Body of pancreas (tissue), 4 donors: ENCODE measurements around the gene OR14K1. TPM values are rescaled to one million over a fixed set of nuclear protein-coding genes. Genes with fewer than 3 reads are reported as not detected.
"Not testable (repeated sequence)": the region's sequence is repeated elsewhere in the genome, so short reads cannot be mapped to it uniquely, and the experiment has no call there.

Source experiments
- ATAC-seq: fragments of 150-250 bp; one replicate; pipeline ENCODE4 v1.9.1; 2016
- DNase-seq, 4 donors: peaks; one replicate each; pipeline ENCODE4 v3.0.0-alpha.2; 2019
- H3K27ac ChIP-seq, 4 donors: fragments of 200-600 bp; sonication (generic); 1 replicate in 3 of 4; 2 replicates in 1 of 4; pipeline versions ENCODE4 v1.5.1 to v1.6.1; 2016 to 2019; ENCODE audit warnings: mild to moderate bottlenecking in 1 of 4, mixed read lengths in 1 of 4, moderate library complexity in 1 of 4
- H3K27me3 ChIP-seq, 2 donors: fragments of 200-600 bp; sonication (generic); one replicate each; pipeline ENCODE4 v1.6.0; 2016; ENCODE audit warnings: mild to moderate bottlenecking in 1 of 2
- H3K36me3 ChIP-seq, 2 donors: fragments of 200-600 bp; sonication (generic); replicated peaks in 1 of 2; 2 replicates each; pipeline ENCODE4 v1.5.1; 2016; ENCODE audit warnings: low read depth in 2 of 2; ENCODE audit not compliant: insufficient read depth in 1 of 2
- H3K4me1 ChIP-seq: fragments of 200-600 bp; sonication (generic); one replicate; pipeline ENCODE4 v1.6.0; 2016
- H3K4me3 ChIP-seq, 2 donors: fragments of 200-600 bp; sonication (generic); 1 replicate in 1 of 2; 2 replicates in 1 of 2; pipeline ENCODE4 v1.5.1; 2016 to 2019
- H3K9me3 ChIP-seq, 3 donors: fragments of 200-600 bp; sonication (generic); 1 replicate in 2 of 3; 2 replicates in 1 of 3; pipeline ENCODE4 v1.5.1; 2016
- CTCF ChIP-seq, 7 experiments: fragments of 450-650 bp in 4 of 7; fragments of 200-600 bp in 3 of 7; sonication (generic) in 3 of 7; IDR thresholded peaks; one replicate each; pipeline ENCODE4 v1.5.1; 2016 to 2019; ENCODE audit warnings: antibody characterized with exemption in 7 of 7
- POLR2A ChIP-seq, 3 donors: fragments of 450-650 bp; IDR thresholded peaks; one replicate each; pipeline ENCODE4 v1.6.1; 2016; ENCODE audit warnings: antibody characterized with exemption in 3 of 3, mild to moderate bottlenecking in 2 of 3
- WGBS, 2 donors: methylation state at CpG; one replicate each; pipeline ENCODE4 v1.1.5; 2017; 5-methylcytosine and 5-hydroxymethylcytosine counted together
- intact Hi-C: fragments of 100-400 bp; cut with DNase I; formaldehyde crosslinking; loops from one replicate; pipeline ENCODE4 v1.15.1; 2023
- total RNA-seq, 2 donors: library from RNA; depleted of rRNA; stranded (reverse); fragments of >200 nt; gene quantifications; one replicate each; pipeline ENCODE4 v1.1.0, GENCODE V29; 2016

The OR14K1 gene
- total RNA-seq, 2 donors from 2014 or later: 1.3 TPM; not detected in 1

GRCh38 chr1:247721222-247721621 lies 17.2 kb upstream of the OR14K1 start:
- no peaks in the 10 kb centered on the region for H3K9me3 ChIP-seq
- no peaks in the 10 kb centered on the region for H3K36me3 ChIP-seq
- no peak overlapping the region for H3K27ac ChIP-seq
- DNase-seq (no peak), ATAC-seq (no peak)
- no peaks in the 10 kb centered on the region for H3K4me1 ChIP-seq
- 83 to 84% methylated on average over 4 of the region's 4 CpGs for WGBS, 2 donors
- intact Hi-C loops: no loop called here
- no peak for TF ChIP-seq CTCF (IDR thresholded peaks at IDR 0.05)
- no peak for TF ChIP-seq POLR2A (IDR thresholded peaks at IDR 0.05)
- H3K4me3 ChIP-seq: no peak overlapping the region
- H3K27me3 ChIP-seq: no peaks in the 10 kb centered on the region

- no peak overlapping the region for H3K27ac ChIP-seq
- ATAC-seq: no peak
- no peaks in the 10 kb centered on the region for H3K36me3 ChIP-seq
- no peak overlapping the region for H3K4me3 ChIP-seq
- no peak for DNase-seq
- H3K4me1 ChIP-seq: no peaks in the 10 kb centered on the region
- no peaks in the 10 kb centered on the region for H3K9me3 ChIP-seq
- TF ChIP-seq CTCF (IDR thresholded peaks at IDR 0.05) (no peak), POLR2A (IDR thresholded peaks at IDR 0.05) (no peak)
- 78 to 79% methylated on average over 2 of the region's 2 CpGs for WGBS, 2 donors
- intact Hi-C loops: no loop called here
- H3K27me3 ChIP-seq: no peaks in the 10 kb centered on the region
Measured at GRCh38 chr1:247740721-247741120, 2.3 kb downstream of the OR14K1 start.

- H3K36me3 ChIP-seq: no peaks in the 10 kb centered on the region
- no peak overlapping the region for H3K27ac ChIP-seq
- TF ChIP-seq POLR2A (IDR thresholded peaks at IDR 0.05) (no peak), CTCF (IDR thresholded peaks at IDR 0.05) (no peak)
- no peaks in the 10 kb centered on the region for H3K27me3 ChIP-seq
- H3K4me1 ChIP-seq: no peaks in the 10 kb centered on the region
- H3K9me3 ChIP-seq: no peaks in the 10 kb centered on the region
- DNase-seq (no peak), ATAC-seq (no peak)
- WGBS, 2 donors: 37 to 59% methylated on average over 5 of the region's 5 CpGs
- intact Hi-C loops: no loop called here
- no peak overlapping the region for H3K4me3 ChIP-seq
Measured at GRCh38 chr1:247741756-247742155, 3.3 kb downstream of the OR14K1 start.

GRCh38 chr1:247742215-247742760 lies 3.9 kb downstream of the OR14K1 start:
- 38 to 41% methylated on average over 3 of the region's 3 CpGs for whole genome bisulfite sequencing, 2 donors
- H3K27me3 ChIP-seq, H3K4me1 ChIP-seq, H3K4me3 ChIP-seq, H3K36me3 ChIP-seq, DNase-seq, H3K27ac ChIP-seq, ATAC-seq, intact Hi-C loops, H3K9me3 ChIP-seq: not testable (repeated sequence)

GRCh38 chr1:247746391-247746935 lies 8.0 kb downstream of the OR14K1 start:
- H3K4me1 ChIP-seq: no peaks in the 10 kb centered on the region
- no peak for ATAC-seq
- no peaks in the 10 kb centered on the region for H3K36me3 ChIP-seq
- H3K27me3 ChIP-seq: no peaks in the 10 kb centered on the region
- intact Hi-C loops: no loop called here
- WGBS, 2 donors: 56 to 69% methylated on average over 3 of the region's 3 CpGs
- DNase-seq: no peak
- H3K27ac ChIP-seq: no peak overlapping the region
- H3K4me3 ChIP-seq: no peak overlapping the region
- no peak for TF ChIP-seq CTCF (IDR thresholded peaks at IDR 0.05)
- H3K9me3 ChIP-seq: no peaks in the 10 kb centered on the region
